ENCODE results near the gene RBM47. TPM values are rescaled to one million over a fixed set of nuclear protein-coding genes. Genes with fewer than 3 reads are reported as not detected.

The RBM47 gene
- total and polyA plus RNA-seq, 4 donors = 25.9 to 119 (median 94.0) TPM

- no peaks in the 10 kb centered on the region for H3K36me3 ChIP-seq (ENCODE audit: control insufficient read depth in 4 of 4, insufficient read depth in 4 of 4, low read length in 4 of 4)
- no peak overlapping the region for H3K4me3 ChIP-seq
- no peaks in the 10 kb centered on the region for H3K27me3 ChIP-seq (ENCODE audit: control insufficient read depth in 3 of 3, insufficient read depth in 3 of 3, low read length in 2 of 3)
- H3K9me3 ChIP-seq (ENCODE audit: control insufficient read depth in 4 of 4, insufficient read depth in 3 of 4, low read length in 3 of 4) = no peaks in the 10 kb centered on the region
- no peak for ATAC-seq (ENCODE audit: insufficient read depth, low FRiP score)
- H3K27ac ChIP-seq (ENCODE audit: low read depth in 1 of 2, low read length in 1 of 2) = no peak overlapping the region
- no peak overlapping the region for H3K9ac ChIP-seq (ENCODE audit: insufficient read depth in 1 of 2, low read length in 2 of 2)
- DNase-seq = no peak
- TF ChIP-seq CTCF (IDR thresholded peaks at IDR 0.05; ENCODE audit: control extremely low read depth, extremely low read depth) = no peak
- H3K4me1 ChIP-seq (ENCODE audit: control insufficient read depth in 5 of 5, insufficient read depth in 5 of 5, low read length in 5 of 5) = no peaks in the 10 kb centered on the region
These were observed 15.9 kb upstream of the RBM47 start for GRCh38 chr4:40645586-40645985.

- DNase-seq (no peak), ATAC-seq (ENCODE audit: insufficient read depth, low FRiP score) (no peak)
- no peaks in the 10 kb centered on the region for H3K9me3 ChIP-seq (ENCODE audit: control insufficient read depth in 4 of 4, insufficient read depth in 3 of 4, low read length in 3 of 4)
- H3K9ac ChIP-seq (ENCODE audit: insufficient read depth in 1 of 2, low read length in 2 of 2) = no peak overlapping the region
- H3K36me3 ChIP-seq (ENCODE audit: control insufficient read depth in 4 of 4, insufficient read depth in 4 of 4, low read length in 4 of 4) = no peaks in the 10 kb centered on the region
- no peak overlapping the region for H3K27ac ChIP-seq (ENCODE audit: low read depth in 1 of 2, low read length in 1 of 2)
- peaks cover 0 to 10% (median 0%) of the 10 kb centered on the region in 5 donors for H3K4me1 ChIP-seq (ENCODE audit: control insufficient read depth in 5 of 5, insufficient read depth in 5 of 5, low read length in 5 of 5)
- H3K4me3 ChIP-seq = no peak overlapping the region
- no peak for TF ChIP-seq CTCF (IDR thresholded peaks at IDR 0.05; ENCODE audit: control extremely low read depth, extremely low read depth)
- 78 to 90% methylated on average over 5 of the region's 5 CpGs for WGBS, 2 donors
- H3K27me3 ChIP-seq (ENCODE audit: control insufficient read depth in 3 of 3, insufficient read depth in 3 of 3, low read length in 2 of 3) = peaks cover 0 to 19% (median 8%) of the 10 kb centered on the region in 3 donors
These were observed 2.4 kb upstream of the RBM47 start for GRCh38 chr4:40632080-40632479.

- Histone ChIP-seq H3K36me3 (ENCODE audit: control insufficient read depth in 4 of 4, insufficient read depth in 4 of 4, low read length in 4 of 4) (no peaks in the 10 kb centered on the region), H3K27ac (ENCODE audit: low read depth in 1 of 2, low read length in 1 of 2) (peak overlapping the region; percentile 10 to 93), H3K9ac (ENCODE audit: insufficient read depth in 1 of 2, low read length in 2 of 2) (peak overlapping the region; percentile 72 to 81), H3K9me3 (ENCODE audit: control insufficient read depth in 4 of 4, insufficient read depth in 3 of 4, low read length in 3 of 4) (no peaks in the 10 kb centered on the region), H3K4me3 (peak overlapping the region; percentile 18), H3K4me1 (ENCODE audit: control insufficient read depth in 5 of 5, insufficient read depth in 5 of 5, low read length in 5 of 5) (peaks cover 0 to 11% (median 0%) of the 10 kb centered on the region in 5 donors), H3K27me3 (ENCODE audit: control insufficient read depth in 3 of 3, insufficient read depth in 3 of 3, low read length in 2 of 3) (peaks cover 0 to 28% (median 8%) of the 10 kb centered on the region in 3 donors)
- ATAC-seq (ENCODE audit: insufficient read depth, low FRiP score) = peak; percentile 66
- DNase-seq = peak; percentile 40 to 56 (median 43)
- 16 to 27% methylated on average over 37 to 41 of the region's 41 CpGs for whole genome bisulfite sequencing, 2 donors
- TF ChIP-seq CTCF (IDR thresholded peaks at IDR 0.05; ENCODE audit: control extremely low read depth, extremely low read depth) = no peak
These were observed 814 bp upstream of the RBM47 start for GRCh38 chr4:40630335-40631021.
